Middle frontal gyrus (tissue), 1 donor: ENCODE measurements around the gene LDB1.

Experiments used
- DNase-seq: peaks from one replicate; pipeline ENCODE4 v3.0.0-alpha.2; 2015; ENCODE audit warnings: low spot score; ENCODE audit errors: extremely low spot score

LDB1 gene

DNA sequence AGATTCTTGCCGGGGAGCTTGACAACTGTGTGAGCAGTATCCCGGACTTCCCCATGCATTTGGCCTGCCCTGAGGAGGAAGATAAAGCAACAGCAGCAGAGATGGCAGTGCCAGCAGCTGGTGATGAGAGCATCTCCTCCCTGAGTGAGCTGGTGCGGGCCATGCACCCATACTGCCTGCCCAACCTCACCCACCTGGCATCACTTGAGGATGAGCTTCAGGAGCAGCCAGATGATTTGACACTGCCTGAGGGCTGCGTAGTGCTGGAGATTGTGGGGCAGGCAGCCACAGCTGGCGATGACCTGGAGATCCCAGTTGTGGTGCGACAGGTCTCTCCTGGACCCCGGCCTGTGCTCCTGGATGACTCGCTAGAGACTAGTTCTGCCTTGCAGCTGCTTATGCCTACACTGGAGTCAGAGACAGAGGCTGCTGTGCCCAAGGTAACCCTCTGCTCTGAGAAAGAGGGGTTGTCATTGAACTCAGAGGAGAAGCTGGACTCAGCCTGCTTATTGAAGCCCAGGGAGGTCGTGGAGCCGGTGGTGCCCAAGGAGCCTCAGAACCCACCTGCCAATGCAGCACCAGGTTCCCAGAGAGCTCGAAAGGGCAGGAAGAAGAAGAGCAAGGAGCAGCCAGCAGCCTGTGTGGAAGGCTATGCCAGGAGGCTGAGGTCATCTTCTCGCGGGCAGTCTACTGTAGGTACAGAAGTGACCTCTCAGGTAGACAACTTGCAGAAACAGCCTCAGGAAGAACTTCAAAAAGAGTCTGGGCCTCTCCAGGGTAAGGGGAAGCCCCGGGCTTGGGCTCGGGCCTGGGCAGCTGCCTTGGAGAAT lies 19.3 kb upstream of the LDB1 start:
- no peak for DNase-seq

DNA sequence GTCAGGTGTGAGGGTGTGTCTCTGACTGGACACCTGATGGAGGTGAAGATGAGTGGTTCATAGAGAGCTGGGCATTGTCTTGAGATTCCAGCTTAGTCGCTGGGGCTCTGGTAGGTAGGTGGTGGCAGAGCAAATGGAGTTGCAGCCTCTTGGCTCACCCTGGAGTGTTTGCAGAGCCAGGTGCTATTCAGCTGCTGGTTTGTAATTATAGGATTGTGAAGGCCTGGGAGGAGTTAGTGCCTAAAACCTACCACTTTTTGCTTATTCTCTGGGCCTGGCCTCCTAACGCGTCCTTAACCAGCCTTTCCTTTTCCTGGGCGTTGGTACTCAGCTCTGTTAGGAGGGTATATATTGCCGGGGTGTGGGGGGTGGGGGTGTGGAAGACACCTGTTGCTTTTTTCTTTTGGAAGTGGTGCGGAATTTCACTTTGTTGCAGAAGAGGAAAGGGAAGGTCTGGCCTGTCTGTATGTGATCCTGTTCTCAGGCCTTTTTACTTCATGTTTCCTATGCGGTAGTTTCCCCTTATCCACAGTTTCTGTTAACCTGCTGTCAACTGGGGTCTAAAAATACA lies 15.9 kb upstream of the LDB1 start:
- DNase-seq: no peak

DNA sequence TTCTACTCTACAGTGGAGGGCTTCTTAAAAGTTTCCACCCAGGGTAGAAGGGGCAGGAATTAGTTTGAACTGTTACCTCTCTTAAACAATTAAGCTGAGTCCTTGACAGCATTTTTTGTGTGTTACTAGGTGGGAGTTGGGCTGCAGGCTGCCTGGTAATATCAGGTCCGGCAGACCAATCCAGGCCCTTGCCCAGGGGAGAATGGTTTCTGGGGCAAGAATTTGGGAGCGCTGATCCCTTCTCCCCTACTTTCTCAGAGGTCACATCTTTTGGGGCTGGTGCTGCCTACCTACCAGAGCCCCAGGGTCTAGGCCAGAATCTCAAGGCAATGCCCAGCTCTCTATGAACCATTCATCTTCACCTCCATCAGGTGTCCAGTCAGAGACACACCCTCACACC lies 14.2 kb upstream of the LDB1 start:
- DNase-seq: no peak

DNA sequence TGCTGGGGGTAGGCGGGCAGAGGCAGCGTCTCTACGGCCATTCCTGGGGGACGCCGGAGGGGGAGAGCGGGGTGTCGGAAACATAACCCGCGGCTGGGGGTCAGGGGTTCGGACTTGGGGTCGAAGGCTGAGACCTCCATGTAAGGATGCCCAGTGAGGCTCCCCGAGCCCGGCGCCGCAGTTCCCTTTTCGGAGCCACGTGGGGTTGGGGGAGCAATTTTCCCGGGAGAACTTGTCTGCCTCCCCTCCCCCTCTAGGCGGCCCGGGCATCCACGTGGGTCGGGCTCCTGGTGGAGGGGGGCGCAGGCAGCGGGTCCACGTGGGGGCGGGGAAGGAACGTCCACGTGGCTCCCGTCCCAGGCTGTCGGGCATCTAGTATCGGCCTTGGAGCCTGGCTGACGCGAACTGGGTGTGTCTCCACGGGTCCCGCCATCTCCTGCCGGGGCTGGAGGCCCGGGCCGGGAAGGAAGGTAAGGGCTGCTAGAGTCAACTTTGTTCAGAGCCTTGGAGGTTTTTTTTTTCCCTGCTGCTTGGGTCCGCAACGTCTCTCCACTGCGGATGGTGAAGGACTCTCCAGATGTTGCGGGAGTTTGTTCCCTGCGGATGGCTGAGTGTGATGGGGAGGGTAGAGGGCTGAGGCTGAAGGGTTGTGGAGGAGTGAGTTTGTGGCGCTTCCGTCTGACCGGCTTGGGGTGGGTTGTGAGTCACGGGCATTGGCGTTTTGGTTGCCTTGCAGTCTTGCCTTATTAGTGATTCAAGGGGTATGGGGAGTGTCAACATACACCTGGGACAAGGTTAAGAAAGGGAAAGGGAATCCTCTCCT lies 13.4 kb upstream of the LDB1 start:
- DNase-seq: no peak

DNA sequence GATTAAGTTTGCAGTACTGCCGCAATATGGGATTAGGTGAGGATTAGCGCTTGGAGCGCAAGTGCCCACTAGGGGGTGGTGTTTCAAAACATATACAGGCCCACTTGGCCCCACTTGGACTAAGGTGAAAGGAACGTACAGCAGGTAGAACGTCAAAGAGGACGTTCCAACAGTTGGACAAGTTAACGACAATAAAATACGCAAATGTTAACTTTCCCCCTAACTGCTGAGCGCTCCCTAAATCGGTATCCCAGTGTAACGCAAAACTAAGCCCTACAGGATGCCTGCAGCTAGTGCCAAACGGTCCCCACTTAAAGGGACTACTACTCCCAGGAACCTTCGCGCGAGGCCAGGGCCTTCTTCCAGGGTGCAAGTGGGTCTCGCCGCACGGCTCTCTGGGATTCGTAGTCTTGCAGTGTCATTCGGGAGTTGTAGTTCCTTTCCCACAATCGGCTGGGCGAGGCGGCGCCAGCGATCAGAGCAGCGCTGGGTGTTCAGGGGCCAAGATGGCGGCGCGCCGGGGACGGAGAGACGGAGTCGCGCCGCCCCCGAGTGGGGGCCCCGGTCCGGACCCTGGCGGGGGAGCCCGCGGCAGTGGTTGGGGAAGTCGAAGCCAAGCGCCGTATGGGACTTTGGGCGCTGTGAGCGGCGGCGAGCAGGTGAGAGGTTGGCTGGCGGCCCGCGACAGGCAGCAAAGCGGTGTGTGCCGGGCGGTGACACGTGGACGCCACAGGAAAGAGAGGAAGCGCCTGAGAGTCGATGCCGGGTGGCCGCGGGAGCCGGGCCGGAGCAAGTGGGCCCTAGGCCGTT lies 12.6 kb upstream of the LDB1 start, which contains the start of gene PPRC1:
Gene PPRC1 (plus strand): TSS at position 478 of the 810 bp plus-strand sequence. CDS start 29 bp downstream, at position 507.
- peak; percentile 97 for DNase-seq

DNA sequence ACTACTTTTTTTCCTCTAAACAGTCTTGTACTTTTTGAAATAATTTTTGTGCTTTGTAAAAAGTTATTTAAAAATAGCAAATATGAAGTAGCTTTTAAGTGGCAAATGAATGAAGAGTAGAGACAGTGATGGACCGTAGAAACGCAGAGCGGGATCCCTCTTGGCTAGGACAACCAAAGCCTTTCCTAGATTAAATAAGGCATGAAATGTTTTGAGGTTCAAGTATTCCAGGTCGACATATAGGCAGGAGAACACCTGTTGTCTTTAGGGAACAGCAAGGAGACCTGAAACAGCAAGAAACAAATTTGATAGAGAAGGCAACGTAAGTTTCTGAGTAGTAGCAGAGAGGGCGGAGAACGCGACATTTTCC lies 12.0 kb upstream of the LDB1 start:
- DNase-seq: no peak

DNA sequence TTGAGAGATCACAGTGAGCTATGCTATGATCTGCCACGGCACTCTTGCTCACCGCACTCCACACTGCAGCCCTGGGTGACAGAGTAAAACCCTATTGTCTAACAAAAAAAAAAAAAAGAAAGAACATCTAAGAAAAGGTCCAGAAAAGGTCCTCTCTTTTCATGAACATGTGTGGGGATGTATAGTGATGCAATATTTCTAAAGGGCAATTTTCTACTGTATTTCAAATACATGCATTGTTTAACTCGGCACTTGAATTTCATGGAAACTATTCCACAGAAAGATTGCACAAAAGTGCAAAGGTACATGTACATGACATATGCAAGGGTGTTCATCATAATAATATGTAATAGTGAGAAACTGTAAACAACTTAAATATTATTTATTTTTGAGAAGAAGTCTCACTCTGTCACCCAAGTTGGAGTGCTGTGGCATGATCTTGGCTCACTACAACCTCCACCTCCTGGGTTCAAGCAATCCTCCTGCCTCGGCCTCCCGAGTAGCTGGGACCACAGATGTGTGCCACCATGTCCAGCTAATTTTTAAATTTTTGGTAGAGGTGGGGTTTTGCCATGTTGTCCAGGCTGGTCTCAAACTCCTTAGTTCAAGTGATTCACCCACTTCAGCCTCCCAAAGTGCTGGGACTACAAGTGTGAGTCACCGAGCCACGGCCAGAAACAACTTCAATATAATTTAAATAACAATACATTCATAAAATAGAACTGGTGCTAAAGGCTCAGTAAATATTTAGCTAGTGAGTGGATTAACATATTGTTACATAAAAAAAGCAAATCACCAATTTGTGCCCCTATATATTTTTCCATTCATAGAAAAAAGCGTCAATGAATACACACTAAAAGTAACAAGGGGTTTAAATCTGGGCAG lies 11.4 kb upstream of the LDB1 start:
- no peak for DNase-seq

DNA sequence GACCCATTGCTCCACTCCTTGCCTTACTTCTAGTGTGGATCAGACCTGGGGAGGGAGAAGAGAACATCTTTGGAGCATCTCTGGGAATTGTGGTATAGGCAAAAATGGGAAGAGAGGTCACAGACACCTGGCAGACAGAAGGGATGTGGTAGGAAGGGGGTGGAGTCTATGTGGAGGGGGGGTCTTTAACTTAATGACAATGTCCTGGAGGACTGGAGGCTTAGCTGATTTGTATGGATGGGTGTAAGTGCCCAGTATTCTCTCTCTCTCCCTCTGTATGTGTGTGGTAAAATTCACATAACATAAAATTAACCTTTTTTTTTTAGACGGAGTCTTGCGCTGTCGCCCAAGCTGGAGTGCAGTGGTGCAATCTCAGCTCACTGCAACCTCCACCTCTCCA lies 3.1 kb upstream of the LDB1 start:
- DNase-seq: no peak

DNA sequence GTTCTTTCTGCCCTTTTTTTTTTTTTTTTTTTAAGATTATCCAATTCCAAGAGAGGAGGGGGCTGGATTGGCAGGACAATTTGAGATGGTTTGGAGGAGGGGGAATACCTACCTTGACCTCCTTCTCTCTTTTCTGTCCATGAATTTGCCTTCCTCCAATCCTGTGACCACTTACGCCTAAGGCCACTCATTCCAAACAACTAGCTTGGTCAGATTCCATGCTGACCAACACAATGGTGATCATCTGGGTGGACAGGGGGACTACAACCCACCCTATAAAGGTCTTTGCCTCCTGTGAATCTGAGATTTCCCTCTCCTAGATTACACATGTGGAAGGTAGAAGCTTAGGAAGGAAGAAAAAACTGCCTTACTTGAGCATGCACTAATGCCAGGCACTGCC lies 2.3 kb upstream of the LDB1 start:
- DNase-seq: no peak

DNA sequence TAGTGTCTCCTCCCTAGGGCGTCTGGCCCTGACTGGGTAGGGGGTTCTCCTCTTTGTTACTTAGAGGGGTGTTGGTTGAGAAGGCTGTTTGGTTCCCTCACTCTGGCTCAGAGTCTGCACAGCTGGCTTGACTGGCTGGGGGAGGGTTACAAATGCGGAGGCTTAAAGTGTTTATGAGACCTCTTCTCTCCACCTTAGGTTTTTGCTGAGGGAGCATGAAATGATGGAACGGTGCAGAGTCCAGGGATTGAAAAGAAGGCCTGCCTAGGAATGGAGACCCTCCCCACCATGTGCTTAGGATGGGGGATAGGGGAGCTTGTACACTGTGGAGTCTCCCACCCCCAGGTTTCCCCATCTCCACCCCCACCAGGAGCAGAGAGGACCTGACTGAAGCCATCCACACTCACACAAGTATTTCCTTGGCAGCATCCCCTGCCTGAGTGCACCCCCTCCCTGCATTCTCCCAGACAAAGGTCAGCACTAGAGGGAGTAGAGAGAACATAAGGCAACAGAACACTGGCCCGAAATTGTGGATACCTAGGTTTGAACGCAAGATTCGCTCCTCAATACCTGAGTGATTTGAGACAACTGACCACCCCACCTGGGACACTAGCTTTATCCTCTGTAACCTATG lies 1.7 kb upstream of the LDB1 start:
- no peak for DNase-seq

DNA sequence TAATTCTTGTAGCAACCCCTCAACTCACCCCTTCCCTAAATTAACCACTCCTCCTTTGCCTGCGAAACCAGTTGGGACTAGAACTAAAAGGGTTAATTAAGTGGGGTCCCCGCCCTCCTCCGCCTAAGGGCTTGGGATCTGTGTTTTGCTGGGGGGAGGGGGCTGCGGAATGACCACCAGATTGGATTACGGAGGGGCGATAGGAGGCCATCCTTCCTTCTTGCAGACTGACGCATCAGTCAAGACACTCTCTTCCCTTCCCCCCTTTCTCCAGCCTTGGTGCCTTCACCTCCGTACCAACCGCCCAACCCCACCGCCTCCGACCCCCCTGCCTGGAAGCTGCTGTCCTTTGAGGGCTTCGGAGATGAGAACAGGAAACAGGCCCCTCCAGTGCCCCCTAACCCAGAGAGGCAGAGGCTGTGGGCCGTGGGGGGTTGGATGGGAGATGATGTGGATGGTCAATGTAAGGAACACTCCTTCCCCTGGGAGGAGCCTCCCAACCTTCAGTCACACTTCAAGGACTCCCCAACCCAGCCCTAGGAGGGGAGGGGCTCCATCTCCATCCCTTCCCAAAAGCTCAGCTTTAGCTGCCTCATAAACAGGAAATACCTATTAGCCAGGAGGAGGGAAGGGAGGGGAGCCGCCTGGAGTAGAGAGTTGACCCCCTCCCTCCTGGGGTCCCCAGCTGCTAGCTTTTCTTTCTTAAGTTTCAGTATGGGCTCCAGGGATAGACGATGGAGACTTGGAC lies 997 bp upstream of the LDB1 start:
- DNase-seq: peak; percentile 46

DNA sequence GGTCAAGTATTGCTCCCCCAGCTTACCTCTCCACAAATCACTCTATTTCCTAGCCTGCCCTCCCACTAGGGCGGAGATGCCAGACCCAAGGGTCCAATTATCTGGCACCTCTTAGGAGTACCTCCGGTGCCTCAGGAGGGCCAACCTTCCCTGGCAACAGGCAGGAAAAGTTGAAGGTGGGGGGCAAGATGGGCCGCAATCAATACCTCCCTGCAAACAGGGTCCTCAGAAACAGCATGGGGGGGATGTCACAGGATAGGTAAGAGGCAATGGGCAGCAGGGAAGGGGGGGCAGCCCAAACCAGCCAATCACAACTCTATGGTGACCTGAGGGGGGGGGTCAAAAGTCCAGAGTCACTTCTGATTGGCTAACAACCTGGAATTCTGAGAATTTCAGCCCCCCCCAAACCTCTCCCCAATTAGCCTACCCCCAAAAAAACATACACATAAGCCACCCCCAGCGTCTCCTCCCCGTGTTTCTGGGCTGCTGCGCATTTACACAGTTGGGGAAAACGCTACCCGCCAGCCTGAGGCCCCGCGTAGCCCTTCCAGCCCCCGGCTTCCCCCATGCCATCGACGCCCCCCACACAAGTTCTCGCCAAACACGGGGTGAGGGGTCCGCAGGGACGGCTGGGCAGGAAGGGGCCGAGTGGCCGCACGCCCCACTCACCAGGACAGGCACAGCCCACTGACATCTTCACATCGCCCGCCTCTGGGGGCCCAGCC lies 589 bp downstream of the LDB1 start:
- no peak for DNase-seq

DNA sequence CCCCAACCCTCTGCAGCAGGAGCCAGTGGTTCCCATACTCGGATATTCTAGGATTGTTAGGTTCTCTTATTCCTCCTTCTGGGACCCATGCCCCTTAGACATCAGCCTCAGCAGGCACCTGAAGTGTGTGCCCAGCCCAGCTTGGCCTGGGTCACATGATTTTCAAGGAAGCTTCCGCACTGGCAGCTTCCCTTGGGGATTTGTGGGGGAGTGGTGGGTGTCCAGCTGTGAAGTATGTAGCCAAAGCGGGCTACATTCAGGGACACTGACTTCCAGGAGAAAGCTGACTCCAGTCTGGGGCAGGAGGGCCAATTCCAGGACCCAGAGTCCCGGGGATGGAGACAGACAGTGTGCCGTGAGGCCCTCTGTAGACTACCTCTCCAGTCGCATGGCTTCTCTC lies 1.3 kb downstream of the LDB1 start:
- DNase-seq: no peak

DNA sequence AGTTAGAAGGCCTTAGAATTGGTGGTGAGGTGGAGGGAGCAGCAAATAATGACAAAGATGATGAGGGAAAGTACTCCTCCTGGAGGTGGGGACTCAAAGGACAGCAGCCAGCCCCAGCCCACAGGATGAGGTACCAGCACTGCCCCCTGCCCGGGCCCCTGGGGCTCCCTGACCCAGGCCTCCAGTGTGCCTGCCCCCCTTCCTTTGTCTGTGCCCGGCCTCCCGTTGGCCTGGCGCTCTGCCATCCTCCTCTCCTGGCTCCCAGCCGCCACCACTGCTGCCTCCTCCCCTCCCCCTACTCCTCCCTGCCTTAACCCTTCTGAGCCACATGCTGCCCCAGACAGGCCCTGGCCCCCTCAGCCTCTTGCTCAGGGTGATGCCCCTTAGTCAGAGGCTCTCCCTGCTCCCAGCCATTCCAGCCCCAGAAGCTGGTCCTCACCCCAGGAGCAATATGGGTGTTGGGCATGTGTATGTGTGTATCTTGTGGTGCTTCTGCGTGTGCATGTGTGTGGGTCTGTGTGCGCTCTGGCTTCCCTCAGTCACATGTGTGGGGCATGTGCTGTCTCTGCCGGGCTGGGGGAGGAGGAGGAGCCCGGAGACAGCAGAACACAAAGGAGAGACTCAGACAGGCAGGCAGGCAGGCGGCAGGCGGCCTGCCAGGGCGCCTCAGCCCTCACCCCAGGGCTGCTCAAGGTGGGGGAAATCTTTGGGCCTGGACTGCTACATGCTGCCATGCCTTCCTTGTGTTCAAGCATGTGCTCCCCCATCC lies 2.6 kb downstream of the LDB1 start:
- peak; percentile 61 for DNase-seq

DNA sequence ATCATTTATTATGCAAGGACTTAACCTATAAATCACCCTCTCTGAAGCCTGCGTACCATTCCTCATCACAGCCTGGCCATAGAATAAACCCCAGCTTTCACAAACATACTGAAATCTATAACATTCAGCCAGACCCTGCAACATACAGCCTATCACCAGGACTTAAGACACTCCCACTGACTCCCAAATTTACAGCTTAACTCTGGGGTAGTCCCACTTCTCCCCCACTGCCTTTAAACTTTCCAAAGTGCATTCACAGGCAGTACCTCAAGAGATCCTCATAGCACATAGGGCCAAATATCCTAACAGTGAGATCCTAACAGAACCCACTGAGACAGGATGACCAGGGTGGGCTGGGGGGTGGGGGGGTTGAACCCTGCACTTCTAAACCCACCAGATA lies 3.5 kb downstream of the LDB1 start:
- no peak for DNase-seq

DNA sequence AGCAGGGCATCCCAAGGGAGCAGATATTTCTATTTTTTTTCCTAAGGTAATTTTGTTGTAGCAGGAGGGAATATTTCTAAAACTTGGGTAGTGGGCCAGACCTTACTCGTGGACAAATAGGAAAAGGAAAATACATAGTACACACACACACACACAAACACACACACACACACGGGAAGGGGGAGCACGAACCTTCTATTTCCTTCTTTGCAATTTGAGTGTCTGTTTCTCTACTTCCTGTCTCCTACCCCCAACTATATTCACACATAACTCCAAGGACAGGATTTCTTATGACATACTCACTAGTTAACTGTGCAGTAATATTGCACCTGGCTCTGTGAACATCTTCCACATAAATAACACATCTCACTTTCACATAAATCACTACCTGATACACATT lies 4.4 kb downstream of the LDB1 start:
- DNase-seq: no peak

DNA sequence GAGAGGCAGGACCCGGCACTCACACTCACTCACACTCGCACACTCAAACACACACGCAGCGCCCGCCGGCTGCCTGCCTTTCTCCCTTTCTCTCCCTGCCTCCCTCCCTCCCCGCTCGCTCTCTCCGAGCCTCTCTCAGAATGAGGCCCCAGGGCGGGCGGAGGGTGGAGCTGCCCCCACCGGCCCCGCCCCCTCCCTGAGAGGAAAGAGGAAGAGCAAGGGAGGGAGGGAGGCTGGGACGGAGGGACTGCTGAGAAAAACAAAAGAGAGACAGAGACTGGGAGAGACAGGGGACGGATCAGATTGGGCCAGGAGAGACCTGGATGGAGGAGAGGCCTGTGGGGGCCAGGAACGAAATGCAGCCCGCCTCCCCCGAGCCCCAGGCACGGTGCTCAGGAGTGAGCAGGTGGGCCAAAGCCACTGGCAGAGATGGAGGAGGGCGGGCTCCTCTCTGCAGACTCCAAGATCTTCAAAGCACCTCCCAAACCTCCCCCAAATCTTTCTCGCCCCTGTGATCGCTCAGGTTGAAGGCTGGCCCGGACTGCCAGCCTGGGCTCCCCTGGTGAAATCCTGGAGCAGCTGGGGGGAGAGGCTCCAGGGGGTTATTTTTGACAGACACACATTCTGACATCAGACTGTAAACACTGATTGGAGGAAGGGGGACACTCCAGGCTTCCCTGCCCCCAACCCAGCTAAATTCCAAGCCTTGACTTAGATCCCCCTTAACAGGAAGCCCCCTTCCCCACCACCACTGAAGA lies 5.1 kb downstream of the LDB1 start:
- DNase-seq: peak; percentile 84
